GM18907 (cell line): ENCODE results near the gene PHYHIPL.
"Not testable (repeated sequence)": the region's sequence is repeated elsewhere in the genome, so short reads cannot be mapped to it uniquely, and the experiment has no call there.

Source experiments
- ATAC-seq: cut with Tn5 transposase; IDR thresholded peaks from one replicate; pipeline ENCODE4 v1.9.1; 2021; ENCODE audit warnings: mild to moderate bottlenecking, moderate library complexity; ENCODE audit not compliant: unreplicated experiment

PHYHIPL gene

GRCh38 chr10:59190332-59190731, 13.9 kb downstream of the PHYHIPL start:
- ATAC-seq: no peak

DNA sequence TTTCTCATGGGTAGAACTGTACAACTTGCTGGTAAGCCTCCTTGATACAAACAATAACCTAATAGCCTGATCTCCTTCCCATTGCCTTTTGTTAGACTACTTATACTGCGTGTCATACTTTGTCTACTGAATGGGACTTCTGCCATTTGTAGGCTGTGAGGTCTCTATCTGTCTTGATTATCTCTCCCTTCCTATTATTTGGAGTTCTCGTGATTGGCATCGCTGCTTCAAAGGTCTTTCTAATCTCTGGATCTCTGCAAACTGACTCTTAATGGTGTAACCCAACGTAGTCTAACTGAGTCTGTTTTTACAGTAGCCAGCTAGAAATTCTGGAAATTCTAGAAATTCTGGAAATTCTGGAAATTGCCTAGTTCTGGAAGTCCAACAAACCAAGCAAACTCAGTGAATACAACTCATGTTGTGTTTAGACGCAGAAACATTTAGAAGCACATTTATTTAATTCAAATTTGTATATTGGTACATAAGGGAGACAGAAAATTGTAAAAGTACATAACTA, 29.8 kb downstream of the PHYHIPL start:
- ATAC-seq: no peak

- no peak for ATAC-seq
These were observed 35.9 kb downstream of the PHYHIPL start for GRCh38 chr10:59212301-59212798.

GRCh38 chr10:59214160-59214559, 37.7 kb downstream of the PHYHIPL start:
- ATAC-seq: no peak

DNA sequence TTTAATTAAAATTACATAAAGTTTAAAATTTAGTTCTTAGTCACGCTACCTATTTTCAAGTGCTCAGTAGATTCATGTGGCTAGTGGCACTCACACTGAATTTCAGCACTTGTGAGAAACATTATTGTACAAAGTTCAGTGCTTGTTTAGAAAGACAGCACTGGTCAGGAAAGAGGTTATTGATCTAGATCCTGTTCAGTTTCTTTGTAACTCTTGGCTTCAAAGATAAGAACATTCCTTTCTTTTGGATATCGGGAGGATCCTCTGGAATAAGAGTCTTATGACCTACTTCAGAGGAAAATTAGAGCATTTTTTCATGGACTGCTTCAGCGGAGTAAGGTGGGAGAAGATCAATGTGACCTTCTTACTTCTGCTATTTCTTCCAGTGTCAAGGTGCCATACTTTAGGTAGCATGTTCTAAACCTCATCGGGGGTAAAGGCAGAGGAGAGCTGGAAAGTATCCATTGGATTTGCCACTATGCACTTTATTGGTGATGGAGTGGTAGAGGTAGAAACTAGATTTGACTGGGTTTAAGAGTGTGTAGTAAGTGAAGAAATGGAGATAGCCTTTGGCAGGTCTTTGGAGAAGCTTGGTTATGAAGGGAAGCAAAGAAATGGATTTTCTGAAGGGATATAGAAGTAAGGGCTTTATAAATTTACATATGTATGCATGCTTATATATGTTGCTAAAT, 39.9 kb downstream of the PHYHIPL start:
- ATAC-seq: no peak

DNA sequence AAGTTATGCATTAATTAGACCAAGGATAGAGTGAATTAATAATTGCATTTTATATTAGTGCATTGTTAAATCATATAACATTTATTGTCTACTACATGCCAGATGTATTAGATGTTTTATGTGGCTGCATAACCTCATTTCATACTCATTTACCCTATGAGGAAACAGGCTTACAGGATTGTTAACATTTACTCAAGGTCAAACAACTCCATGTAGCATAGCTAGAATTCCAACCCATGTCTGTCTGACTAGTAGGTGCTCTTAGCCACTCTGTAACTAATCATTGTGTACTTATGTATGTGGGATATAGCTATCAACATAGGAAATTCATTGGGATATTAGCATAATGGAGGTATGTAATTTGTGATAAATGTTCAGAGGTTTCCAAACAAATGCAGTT, 46.3 kb downstream of the PHYHIPL start:
- ATAC-seq: no peak

DNA sequence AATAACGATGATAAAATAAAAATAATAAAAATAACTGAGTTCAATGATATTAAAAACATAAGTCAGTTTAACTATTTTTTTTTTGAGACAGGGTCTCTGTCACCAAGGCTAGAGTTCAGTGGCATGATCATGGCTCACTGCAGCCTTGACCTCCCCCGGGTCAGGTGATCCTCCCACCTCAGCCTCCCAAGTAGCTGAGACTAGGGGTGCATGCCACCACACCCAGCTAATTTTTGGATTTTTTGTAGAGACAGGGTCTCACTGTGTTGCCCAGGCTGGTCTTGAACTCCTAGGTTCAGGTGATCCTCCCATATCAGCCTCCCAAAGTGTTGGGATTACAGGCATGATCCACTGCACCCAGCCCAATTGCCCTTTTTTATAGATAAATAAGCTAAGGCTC, 47.2 kb downstream of the PHYHIPL start:
- ATAC-seq: not testable (repeated sequence)

- ATAC-seq: no peak
These were observed 48.8 kb downstream of the PHYHIPL start for GRCh38 chr10:59225211-59225610.

DNA sequence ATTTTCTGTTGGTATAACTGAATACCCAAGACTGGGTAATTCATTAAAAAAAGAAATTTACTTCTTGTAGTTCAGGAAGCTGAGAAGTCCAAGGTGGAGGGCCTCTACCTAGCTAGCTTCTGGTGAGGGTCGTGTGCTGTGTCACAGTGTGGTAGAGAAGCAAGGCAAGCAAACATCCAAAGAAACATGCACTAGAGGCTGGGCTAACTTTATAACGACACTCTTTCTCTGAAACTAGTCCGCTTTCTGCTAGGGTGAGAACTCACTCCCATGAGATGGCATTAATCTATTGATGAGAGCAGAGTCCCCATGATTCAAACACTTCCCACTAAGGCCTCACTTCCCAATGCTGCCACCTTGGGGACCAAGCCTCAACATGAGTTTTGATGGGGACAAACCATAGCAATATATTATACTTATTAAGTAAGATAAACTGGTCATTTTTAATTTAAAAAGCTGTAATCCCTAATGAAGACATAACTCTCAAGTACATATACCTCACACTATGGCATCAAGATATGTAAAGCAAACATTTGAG, 50.8 kb downstream of the PHYHIPL start:
- ATAC-seq: no peak

GRCh38 chr10:59229441-59229840, 53.0 kb downstream of the PHYHIPL start:
- no peak for ATAC-seq

DNA sequence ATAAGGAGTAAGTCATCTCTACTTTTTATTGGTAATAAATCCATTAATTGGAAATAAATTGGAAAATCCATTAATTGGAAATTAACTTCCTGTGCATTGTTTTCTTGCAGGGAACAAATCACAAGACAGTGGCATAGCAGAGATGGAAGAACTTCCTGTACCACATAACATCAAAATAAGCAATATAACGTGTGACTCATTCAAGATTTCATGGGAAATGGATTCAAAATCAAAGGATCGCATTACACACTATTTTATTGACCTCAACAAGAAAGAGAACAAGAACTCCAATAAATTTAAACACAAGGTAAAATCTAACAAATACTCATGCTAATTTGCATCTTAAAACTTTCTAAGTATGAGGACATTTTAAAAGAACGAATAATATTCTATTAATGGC, 57.8 kb downstream of the PHYHIPL start:
- no peak for ATAC-seq

- ATAC-seq: no peak
These were observed 58.5 kb downstream of the PHYHIPL start for GRCh38 chr10:59234816-59235429.

- ATAC-seq: no peak
These were observed 59.7 kb downstream of the PHYHIPL start for GRCh38 chr10:59236064-59236697.

GRCh38 chr10:59237775-59238174, 61.3 kb downstream of the PHYHIPL start:
- no peak for ATAC-seq

GRCh38 chr10:59239108-59239507, 62.7 kb downstream of the PHYHIPL start:
- ATAC-seq: not testable (repeated sequence)

DNA sequence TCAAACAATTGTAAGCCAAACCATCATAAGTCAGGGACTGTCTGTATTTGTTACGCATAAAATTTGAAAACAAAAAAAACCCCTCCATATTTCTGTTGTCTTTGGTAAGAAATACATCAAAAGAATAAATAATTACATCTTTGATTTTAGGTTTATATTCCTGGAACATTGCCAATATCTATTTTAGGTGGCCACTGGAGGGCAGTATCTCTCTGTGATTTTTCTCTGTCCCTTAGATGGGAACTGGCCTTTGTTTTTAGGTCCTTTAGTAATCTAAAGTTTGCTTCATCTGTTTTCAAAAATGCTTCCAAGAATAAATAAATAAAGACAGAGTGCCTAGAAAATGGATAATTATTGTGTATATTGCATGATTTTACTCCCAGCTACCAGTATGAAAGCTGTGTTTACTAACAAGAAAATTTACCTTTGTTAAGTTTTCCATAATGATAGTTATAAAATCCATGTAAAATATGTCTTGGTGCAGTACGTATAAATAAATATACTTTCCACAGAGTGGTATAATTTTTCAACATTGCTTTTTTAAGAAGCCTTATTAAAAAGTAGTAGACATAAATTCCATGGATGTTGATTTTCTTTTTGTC, 64.2 kb downstream of the PHYHIPL start:
- no peak for ATAC-seq

- no peak for ATAC-seq
These were observed 65.6 kb downstream of the PHYHIPL start for GRCh38 chr10:59242057-59242456.

DNA sequence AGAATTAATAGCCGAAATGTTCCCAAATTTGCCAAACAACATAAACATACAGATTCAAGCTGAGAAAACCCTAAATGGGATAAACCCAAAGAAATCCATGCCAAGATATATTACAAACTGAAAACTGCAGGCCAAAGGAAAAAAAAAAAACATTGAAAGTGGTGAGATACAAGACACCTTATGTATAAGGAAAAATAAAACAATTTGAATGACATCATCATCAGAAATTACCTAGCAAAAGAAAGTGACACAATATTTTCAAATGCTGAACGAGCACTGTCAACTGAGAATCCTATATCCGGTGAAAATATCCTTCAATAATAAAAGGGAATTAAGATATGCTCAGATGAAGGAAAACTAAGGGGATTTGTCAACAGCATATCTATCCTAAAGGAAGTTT, 66.5 kb downstream of the PHYHIPL start:
- no peak for ATAC-seq

- no peak for ATAC-seq
These were observed 67.3 kb downstream of the PHYHIPL start for GRCh38 chr10:59243611-59244195.

DNA sequence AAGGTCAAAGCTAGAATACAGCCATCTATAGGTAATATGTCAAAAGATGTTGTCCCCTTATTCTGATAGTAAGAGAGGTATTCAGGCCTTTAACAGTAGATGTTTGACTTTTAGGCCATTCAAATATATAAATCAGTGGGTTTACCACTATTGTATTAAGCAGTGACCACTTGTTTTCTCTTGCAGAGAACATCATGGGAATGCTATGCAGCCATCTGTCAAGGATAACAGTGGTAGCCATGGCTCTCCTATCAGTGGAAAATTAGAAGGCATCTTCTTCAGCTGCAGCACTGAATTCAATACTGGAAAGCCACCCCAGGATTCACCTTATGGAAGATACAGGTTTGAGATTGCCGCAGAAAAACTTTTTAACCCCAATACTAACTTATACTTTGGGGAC, 68.4 kb downstream of the PHYHIPL start:
- no peak for ATAC-seq

DNA sequence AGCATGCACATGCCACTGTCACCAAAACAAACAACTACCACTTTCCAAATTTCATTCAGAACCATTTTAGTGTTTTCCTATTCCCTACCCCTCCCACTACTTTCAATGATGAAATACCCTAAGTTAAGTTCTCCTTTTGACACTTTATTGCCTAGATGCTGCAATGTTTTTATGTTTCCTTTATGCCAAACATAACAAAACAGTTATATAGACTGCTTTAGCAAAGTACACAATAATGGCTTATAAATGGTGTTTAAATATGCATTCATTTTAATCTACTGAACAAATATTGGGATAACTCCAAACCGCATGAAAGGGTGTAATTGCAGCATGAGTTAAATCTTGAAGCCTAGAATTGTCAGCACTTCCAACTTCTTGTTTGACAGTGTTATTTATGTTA, 69.2 kb downstream of the PHYHIPL start:
- ATAC-seq: no peak
